GM21619 (cell line): ENCODE measurements around the gene RBPJL.

Experiments used
- ATAC-seq: cut with Tn5 transposase; IDR thresholded peaks from one replicate; pipeline ENCODE4 v1.9.1; 2021; ENCODE audit not compliant: unreplicated experiment

Gene RBPJL

GRCh38 chr20:45293041-45294002 is 13.3 kb upstream of the RBPJL start:
- ATAC-seq: peak; percentile 67

GRCh38 chr20:45294003-45294368 is 12.7 kb upstream of the RBPJL start:
- no peak for ATAC-seq

- no peak for ATAC-seq
Observed at GRCh38 chr20:45294659-45295058, 12.0 kb upstream of the RBPJL start.

GRCh38 chr20:45297786-45298497 is 8.7 kb upstream of the RBPJL start:
- no peak for ATAC-seq

- ATAC-seq: no peak
Observed at GRCh38 chr20:45299786-45300185, 6.9 kb upstream of the RBPJL start.

- peak; percentile 50 for ATAC-seq
Observed at GRCh38 chr20:45300961-45301360, 5.7 kb upstream of the RBPJL start.

- no peak for ATAC-seq
Observed at GRCh38 chr20:45301824-45302271, 4.8 kb upstream of the RBPJL start.

GRCh38 chr20:45303586-45304463 is 2.8 kb upstream of the RBPJL start:
- no peak for ATAC-seq

- no peak for ATAC-seq
Observed at GRCh38 chr20:45304464-45304999, 2.1 kb upstream of the RBPJL start.

- no peak for ATAC-seq
Observed at GRCh38 chr20:45305262-45305661, 1.4 kb upstream of the RBPJL start.

GRCh38 chr20:45307076-45307640 is 518 bp downstream of the RBPJL start:
- no peak for ATAC-seq

- ATAC-seq: no peak
Observed at GRCh38 chr20:45308117-45308778, 1.6 kb downstream of the RBPJL start, which contains the start of gene MATN4. Gene MATN4, minus strand, starts transcription at chr20:45308299. Its CDS starts 2,717 bp downstream, at chr20:45305582.

GRCh38 chr20:45309075-45309474 is 2.4 kb downstream of the RBPJL start:
- no peak for ATAC-seq

- ATAC-seq: no peak
Observed at GRCh38 chr20:45311589-45312211, 5.1 kb downstream of the RBPJL start.

GRCh38 chr20:45312241-45312640 is 5.6 kb downstream of the RBPJL start:
- ATAC-seq: no peak

GRCh38 chr20:45313065-45313695 is 6.5 kb downstream of the RBPJL start:
- no peak for ATAC-seq

- no peak for ATAC-seq
Observed at GRCh38 chr20:45313943-45314342, 7.3 kb downstream of the RBPJL start.

- no peak for ATAC-seq
Observed at GRCh38 chr20:45315672-45316071, 9.0 kb downstream of the RBPJL start.
